HPDE6-E6E7 (cell line): Measurements from ENCODE around the gene PODXL.

Source experiments
- DNase-seq: peaks from one replicate; pipeline ENCODE4 v3.0.0; 2011; ENCODE audit warnings: missing footprints; ENCODE audit errors: extremely low spot score

The PODXL gene

GRCh38 chr7:131556053-131556908 lies at the start of gene PODXL:
TSS of gene PODXL (minus strand) at chr7:131556628. CDS start at chr7:131556359, 269 bp downstream.
- peak; percentile 70 for DNase-seq

DNA sequence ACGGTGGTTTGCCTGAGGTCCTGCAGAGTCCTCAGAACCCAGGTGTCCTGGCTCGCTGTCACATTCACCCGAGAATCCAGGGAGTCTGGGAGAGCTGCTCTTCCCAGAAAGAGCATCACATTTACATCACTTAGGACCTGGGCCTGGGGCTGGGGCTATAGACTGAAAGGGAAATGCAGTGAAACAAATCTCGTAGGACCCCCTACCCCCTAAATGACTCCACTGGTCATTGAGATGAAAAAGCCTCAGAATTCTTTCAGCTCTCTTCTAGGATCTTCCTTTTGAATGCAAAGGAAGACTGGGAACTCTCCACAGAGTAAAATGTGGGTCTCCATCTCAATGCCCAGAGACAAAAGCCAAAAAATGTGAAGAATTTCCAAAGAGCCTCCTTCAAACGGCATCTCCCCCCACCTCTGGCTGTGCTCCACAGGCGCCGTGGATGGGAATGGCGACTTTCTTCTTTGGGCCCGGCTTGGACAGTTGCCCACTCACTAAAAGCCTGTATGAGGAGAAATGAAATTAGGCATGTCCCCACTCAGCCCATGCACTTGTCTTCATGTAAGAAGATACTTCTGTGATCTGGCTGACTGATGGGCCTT lies 49.0 kb upstream of the PODXL start:
- no peak for DNase-seq

GRCh38 chr7:131604841-131605279 lies 48.4 kb upstream of the PODXL start:
- no peak for DNase-seq

- DNase-seq: no peak
These were observed 47.5 kb upstream of the PODXL start for GRCh38 chr7:131603932-131604331.

GRCh38 chr7:131602994-131603372 lies 46.6 kb upstream of the PODXL start:
- no peak for DNase-seq

DNA sequence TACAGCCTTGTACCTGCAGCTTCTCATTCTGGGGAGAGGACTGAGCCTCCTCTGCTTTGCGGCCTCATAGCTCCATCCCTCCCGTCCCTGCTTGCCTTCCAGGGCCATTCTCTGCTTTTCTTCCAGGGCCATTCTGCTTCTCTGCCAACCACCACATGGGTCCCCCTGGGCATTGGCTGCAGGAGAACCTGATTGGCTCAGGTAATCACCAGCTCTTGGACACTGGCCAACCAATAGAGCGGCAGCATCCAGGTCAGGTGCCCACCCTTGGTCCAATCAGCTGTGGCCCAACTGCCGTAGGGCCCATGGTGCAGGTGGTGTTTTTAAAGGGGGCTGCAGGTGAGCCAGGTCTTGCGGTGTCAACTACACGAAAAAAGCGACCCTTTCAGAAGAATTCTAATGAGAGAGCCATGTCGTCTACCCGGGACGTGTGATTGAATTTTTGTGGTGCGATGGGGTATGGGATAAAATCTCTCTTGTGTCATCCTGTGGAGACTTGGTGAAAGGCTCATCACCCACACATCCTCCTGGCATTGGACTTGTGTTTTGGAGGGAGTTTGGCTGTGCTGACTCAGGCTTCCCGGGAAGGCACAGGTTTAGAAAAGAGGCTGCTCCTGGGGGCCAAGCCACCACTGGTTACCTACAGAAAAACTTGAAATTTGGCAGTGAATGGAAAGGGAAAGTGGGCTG lies 46.0 kb upstream of the PODXL start:
- no peak for DNase-seq

- DNase-seq: no peak
These were observed 43.9 kb upstream of the PODXL start for GRCh38 chr7:131600085-131600881.

DNA sequence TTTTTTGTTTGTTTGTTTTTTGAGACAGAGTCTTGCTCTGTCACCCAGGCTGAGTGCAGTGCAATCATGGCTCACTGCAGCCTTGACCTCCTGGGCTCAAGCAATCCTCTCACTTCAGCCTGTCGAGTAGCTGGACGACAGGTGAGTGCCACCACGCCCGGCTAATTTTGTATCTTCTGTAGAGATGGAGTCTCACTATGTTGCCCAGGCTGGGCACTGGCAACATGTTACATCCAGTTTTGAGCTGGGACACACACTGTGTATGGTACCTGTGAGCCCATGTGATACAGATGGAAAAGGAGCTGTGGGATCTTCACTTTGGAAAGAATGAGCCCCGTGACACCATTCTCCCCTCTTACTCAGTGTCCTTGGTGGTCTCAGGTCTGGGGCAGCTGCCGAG lies 40.4 kb upstream of the PODXL start:
- no peak for DNase-seq

- no peak for DNase-seq
These were observed 39.3 kb upstream of the PODXL start for GRCh38 chr7:131595699-131596098.

GRCh38 chr7:131591687-131592319 lies 35.4 kb upstream of the PODXL start:
- DNase-seq: no peak

DNA sequence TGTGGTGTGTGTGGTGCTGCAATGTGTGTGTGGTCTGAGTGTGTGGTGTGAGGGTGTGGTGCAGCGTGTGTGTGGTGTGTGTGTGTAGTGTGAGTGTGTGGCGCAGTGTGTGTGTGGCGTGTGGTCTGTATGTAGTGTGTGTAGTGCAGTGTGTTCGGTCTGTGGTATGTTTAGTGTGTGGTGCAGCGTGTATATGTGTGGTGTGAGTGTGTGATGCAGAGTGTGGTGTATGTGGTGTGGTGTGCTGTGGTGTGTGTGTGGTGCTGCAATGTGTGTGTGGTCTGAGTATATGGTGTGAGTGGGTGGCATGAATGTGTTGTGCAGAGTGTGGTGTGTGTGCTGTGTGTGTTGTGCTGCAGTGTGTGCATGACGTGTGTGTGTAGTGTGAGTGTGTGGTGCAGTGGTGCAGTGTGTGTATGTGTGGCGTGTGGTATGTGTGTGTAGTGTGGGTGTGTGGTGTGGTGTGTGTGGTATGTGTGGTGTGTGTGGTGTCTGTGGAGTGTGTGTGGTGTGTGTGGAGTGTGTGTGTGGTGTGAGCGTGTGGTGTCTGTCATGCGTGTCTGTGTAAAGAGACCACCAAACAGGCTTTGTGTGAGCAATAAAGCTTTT lies 31.0 kb upstream of the PODXL start:
- no peak for DNase-seq

DNA sequence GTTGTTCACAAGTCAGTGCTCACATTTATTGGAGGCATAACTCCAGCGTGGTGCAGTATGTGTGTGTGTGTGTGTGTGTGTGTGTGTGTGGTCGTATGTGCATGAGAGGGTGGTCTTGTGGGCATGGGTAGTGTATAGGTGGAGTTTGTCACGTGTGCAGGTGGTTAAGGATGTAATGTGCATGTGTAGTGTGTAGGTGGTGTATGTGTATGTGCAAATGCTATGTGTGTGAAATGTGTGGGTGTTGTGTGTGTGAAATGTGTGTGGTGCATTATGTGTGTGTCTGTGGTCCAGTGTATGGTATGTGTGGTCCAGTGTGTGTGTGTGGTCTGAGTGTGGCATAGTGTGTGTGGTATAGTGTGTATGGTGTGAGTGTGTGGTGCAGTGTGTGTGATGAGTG lies 30.3 kb upstream of the PODXL start:
- DNase-seq: no peak

- no peak for DNase-seq
These were observed 29.8 kb upstream of the PODXL start for GRCh38 chr7:131586259-131586658.

DNA sequence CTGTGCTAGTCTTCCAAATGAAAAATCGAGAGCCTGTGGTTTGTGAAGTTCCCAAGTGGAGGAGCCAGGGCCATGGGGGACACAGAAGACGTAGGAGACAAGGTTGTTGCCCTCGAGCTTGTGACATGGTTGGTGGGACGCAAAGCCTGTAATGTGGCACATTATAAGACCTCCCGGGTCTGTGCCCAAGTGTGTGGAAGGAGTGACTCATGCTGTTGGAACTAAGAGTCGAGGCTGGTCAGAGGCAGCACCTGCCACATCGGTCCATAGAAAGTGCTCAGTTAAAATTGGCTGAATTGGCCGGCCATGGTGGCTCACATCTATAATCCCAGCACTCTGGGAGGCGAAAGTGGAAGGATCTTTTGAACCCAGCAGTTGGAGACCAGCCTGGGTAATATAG lies 27.0 kb upstream of the PODXL start:
- DNase-seq: no peak

DNA sequence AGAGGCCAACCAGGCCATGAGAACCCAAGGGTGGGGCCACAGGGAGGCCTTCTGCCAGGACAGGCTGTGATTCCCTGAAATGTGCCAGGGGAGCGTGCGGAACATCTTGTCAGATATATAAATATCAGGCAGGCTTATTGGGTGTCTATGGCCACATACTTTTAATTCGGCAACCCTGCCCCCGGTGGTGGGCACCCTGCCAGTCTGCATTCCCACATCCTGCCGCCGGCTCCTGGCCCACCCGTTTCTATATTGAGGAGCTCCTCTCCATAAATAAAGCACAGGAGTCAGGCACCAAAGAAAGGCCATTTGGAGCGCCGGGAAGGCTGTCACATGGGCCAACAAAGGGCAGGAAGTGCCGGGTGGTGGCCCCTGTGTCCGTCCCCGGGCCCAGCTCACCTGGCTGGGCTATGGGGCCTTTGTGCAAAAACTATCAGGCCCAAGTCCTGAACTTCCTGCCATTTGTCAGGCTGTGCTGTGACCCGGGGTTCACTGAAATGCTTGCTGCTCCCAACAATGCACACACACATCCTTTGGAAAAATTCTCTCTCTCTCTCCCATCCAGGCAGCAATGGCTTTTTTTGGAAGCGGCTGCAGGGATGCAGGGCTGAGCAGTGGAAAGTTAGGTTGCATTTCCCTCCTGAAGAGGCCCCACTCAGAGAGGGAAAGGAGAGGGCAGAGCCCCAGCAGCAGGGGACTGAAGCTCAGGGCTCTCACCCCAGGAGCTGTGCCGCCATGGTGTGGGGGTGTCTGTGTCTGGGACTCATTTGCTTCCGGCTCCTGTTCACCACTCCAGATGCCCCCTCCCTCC lies 25.0 kb upstream of the PODXL start:
- no peak for DNase-seq

GRCh38 chr7:131578602-131579001 lies 22.2 kb upstream of the PODXL start:
- no peak for DNase-seq

DNA sequence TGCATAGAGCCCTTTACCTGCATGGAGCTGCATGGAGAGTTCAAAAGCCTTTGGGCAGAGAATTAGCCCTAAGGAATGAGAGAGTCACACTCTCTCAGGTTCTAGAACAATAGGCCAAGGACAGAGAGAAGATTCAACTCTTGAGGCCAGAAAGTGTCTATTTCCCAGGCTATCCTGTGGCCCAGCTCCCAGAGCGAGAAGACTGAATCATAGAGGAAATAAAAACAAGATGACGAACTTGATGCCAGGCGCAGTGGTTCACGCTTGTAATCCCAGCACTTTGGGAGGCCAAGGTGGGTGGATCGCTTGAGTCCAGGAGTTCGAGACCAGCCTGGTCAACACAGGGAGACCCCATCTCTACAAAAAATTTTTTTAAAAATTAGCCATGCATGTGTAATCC lies 18.3 kb upstream of the PODXL start:
- DNase-seq: no peak

GRCh38 chr7:131570401-131570800 lies 14.0 kb upstream of the PODXL start:
- no peak for DNase-seq

DNA sequence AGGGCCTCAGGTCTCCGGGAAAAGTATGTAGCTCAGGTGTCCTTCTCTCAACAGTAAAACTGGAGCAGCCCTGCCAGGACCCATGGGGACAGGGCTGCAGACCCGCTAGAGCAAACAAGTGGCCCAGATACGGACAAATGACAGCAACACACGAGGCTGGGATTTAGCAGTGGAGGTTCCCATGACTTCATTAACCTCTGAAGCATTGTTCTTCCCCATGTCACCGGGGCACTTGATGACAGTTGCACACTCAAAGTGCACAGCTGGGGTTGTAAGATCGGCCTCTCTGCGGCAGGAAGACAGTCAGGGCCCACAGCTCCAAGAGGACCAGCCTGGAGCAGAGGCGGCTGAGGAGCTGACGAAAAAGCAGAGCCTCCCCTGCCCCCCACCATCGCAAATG lies 12.5 kb upstream of the PODXL start:
- DNase-seq: no peak

DNA sequence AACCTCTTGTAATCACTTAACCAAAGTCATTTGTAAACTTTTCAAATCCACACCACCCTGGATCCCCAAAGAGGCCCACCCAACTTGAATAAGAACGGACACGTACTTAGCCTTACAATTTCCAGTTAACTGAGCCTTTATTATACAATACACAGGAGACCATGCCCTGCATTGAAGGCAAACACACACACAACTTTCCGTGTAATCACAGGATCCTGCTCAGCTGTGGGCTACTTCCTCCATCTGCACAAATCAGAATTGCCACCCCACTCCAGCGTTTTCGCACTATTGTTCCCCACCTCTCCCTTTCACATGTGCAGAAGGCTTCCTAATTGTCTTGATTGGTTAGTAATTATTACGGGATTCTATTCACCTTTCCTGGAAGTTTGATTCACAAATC lies 12.1 kb upstream of the PODXL start:
- no peak for DNase-seq
